Esophagus squamous epithelium (tissue), 5 donors: ENCODE data around the gene C1orf122. TPM values are rescaled to one million over a fixed set of nuclear protein-coding genes. Genes with fewer than 3 reads are reported as not detected.

Experiments used
- DNase-seq: peaks from one replicate; lab custom pipeline; 2025; lab: John Stamatoyannopoulos, UW
- H3K27ac ChIP-seq, 4 donors: fragments of 200-600 bp; sonication (generic); one replicate each; pipeline ENCODE4 v1.5.1; 2016 to 2019; ENCODE audit warnings: mild to moderate bottlenecking in 1 of 4
- H3K27me3 ChIP-seq, 4 donors: fragments of 200-600 bp; sonication (generic); 1 replicate in 3 of 4; 2 replicates in 1 of 4; pipeline versions ENCODE4 v1.5.1 to v1.6.0; 2017 to 2021; ENCODE audit warnings: antibody characterized with exemption in 1 of 4
- H3K36me3 ChIP-seq, 3 donors: fragments of 200-600 bp; sonication (generic); one replicate each; pipeline ENCODE4 v1.5.1; 2016 to 2019
- H3K4me1 ChIP-seq, 3 donors: fragments of 200-600 bp; sonication (generic); one replicate each; pipeline ENCODE4 v1.5.1; 2017 to 2019
- H3K4me3 ChIP-seq, 4 donors: fragments of 200-600 bp; sonication (generic); 1 replicate in 3 of 4; 2 replicates in 1 of 4; pipeline ENCODE4 v1.5.1; 2016 to 2019; ENCODE audit warnings: mild to moderate bottlenecking in 2 of 4, moderate library complexity in 1 of 4
- H3K9me3 ChIP-seq, 3 donors: fragments of 200-600 bp; sonication (generic); one replicate each; pipeline ENCODE4 v1.5.1; 2016 to 2019
- POLR2A ChIP-seq, 4 donors: fragments of 450-650 bp; IDR thresholded peaks; one replicate each; pipeline ENCODE4 v1.6.1; 2017; ENCODE audit warnings: antibody characterized with exemption in 4 of 4, mild to moderate bottlenecking in 4 of 4, moderate library complexity in 3 of 4
- WGBS, 2 donors: methylation state at CpG; one replicate each; pipeline ENCODE4 v1.1.5; 2018; 5-methylcytosine and 5-hydroxymethylcytosine counted together
- intact Hi-C: fragments of 100-400 bp; cut with DNase I; formaldehyde crosslinking; loops from one replicate; pipeline ENCODE4 v1.15.0; 2022
- total RNA-seq, 4 donors: library from RNA; depleted of rRNA; stranded (reverse); fragments of >200 nt; gene quantifications; one replicate each; pipeline ENCODE4 v1.1.0, GENCODE V29; 2016
- TF ChIP-seq, protein P1 (sequence below), 6 experiments: fragments of 450-650 bp in 4 of 6; fragments of 200-600 bp in 2 of 6; sonication (generic) in 2 of 6; IDR thresholded peaks; one replicate each; pipeline ENCODE4 v1.5.1; 2016 to 2019; ENCODE audit warnings: antibody characterized with exemption in 6 of 6, mild to moderate bottlenecking in 4 of 6, moderate library complexity in 4 of 6
- donor health status: DM: yes; HTN: yes; CAD: no.

C1orf122 gene
- total RNA-seq, 4 donors from 2014 or later: 40.9 to 60.2 (median 52.1) TPM

DNA sequence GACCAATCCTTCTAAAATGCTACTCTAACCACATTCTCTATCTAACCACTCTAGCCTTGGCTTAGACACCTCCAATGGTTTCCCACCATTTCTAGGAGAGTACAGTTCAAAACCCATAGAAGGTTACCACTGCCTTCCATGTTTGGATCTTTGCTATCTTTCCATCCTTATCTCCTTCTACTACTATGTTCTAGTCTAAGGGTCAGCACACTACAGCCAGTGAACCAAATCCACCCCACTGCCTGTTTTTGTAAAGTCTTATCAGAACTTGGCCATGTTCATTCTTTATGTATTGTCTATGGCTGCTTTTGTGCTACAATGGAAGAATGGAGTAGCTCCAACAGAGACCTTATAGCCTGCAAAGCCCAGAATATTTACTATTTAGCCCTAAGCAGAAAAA is 45.6 kb downstream of the C1orf122 start:
- Histone ChIP-seq H3K4me1 (peaks cover 11 to 98% (median 41%) of the 10 kb centered on the region in 3 donors), H3K36me3 (peaks cover 0 to 46% (median 0%) of the 10 kb centered on the region in 3 donors), H3K9me3 (no peaks in the 10 kb centered on the region), H3K27me3 (no peaks in the 10 kb centered on the region), H3K4me3 (no peak overlapping the region), H3K27ac (no peak overlapping the region)
- no peak for DNase-seq
- no peak for TF ChIP-seq POLR2A (IDR thresholded peaks at IDR 0.05)
- TF ChIP-seq, protein P1, sequence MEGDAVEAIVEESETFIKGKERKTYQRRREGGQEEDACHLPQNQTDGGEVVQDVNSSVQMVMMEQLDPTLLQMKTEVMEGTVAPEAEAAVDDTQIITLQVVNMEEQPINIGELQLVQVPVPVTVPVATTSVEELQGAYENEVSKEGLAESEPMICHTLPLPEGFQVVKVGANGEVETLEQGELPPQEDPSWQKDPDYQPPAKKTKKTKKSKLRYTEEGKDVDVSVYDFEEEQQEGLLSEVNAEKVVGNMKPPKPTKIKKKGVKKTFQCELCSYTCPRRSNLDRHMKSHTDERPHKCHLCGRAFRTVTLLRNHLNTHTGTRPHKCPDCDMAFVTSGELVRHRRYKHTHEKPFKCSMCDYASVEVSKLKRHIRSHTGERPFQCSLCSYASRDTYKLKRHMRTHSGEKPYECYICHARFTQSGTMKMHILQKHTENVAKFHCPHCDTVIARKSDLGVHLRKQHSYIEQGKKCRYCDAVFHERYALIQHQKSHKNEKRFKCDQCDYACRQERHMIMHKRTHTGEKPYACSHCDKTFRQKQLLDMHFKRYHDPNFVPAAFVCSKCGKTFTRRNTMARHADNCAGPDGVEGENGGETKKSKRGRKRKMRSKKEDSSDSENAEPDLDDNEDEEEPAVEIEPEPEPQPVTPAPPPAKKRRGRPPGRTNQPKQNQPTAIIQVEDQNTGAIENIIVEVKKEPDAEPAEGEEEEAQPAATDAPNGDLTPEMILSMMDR (IDR thresholded peaks at IDR 0.05): no peak
- intact Hi-C loops: no loop called here

DNA sequence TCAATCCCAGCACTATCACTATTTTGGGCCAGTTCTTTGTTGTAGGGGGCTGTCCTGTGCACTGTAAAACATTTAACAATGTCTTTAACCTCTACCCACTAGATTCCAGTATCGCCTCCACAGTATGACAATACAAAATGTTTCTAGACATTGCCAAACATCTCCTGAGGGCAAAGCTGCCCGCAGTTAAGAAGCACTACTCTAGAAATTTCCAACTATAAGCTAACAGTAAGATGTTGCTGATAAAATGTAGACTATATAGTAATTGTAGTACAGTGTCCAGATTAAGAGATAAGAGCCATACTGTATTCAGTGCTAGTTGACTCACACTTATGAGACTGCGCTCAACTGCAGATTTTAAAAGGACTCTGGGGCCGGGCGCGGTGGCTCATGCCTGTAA is 46.8 kb downstream of the C1orf122 start:
- WGBS, 2 donors: 87 to 93% methylated on average over 6 of the region's 6 CpGs
- Histone ChIP-seq H3K27ac (no peak overlapping the region), H3K36me3 (peaks cover 0 to 46% (median 0%) of the 10 kb centered on the region in 3 donors), H3K4me1 (peaks cover 10 to 95% (median 47%) of the 10 kb centered on the region in 3 donors), H3K9me3 (no peaks in the 10 kb centered on the region), H3K4me3 (no peak overlapping the region), H3K27me3 (no peaks in the 10 kb centered on the region)
- DNase-seq: no peak
- no peak for TF ChIP-seq POLR2A (IDR thresholded peaks at IDR 0.05)
- TF ChIP-seq, protein P1 (IDR thresholded peaks at IDR 0.05): no peak
- intact Hi-C loops: no loop called here

Other genes starting within 250 kb of the C1orf122 start
- gene GNL2, start 211.9 kb upstream of the C1orf122 start, total RNA-seq: 10 to 100 TPM; 27.5 to 53.2 (median 37.1) TPM
- gene RSPO1, start 172.9 kb upstream of the C1orf122 start, total RNA-seq: 1 to 10 TPM in 2 of 4 donors, under 1 TPM in 2; 0.49 to 6.1 (median 2.4) TPM
- gene CDCA8, start 115.3 kb upstream of the C1orf122 start, total RNA-seq: 10 to 100 TPM in 1 of 4 donors, 1 to 10 TPM in 3; 3.4 to 15.1 (median 7.5) TPM
- gene EPHA10, start 42.7 kb upstream of the C1orf122 start, total RNA-seq: under 1 TPM in 3 of 4 donors, not detected in 1; 0.19 to 0.49 (median 0.31) TPM
- 1 to 10 TPM; 2.3 to 5.0 (median 3.7) TPM for gene MANEAL, start 13.9 kb upstream of the C1orf122 start, total RNA-seq
- 10 to 100 TPM; 19.9 to 26.0 (median 21.1) TPM for gene YRDC, start 418 bp downstream of the C1orf122 start, total RNA-seq
- gene MTF1, start 51.8 kb downstream of the C1orf122 start, total RNA-seq: 10 to 100 TPM in 2 of 4 donors, 1 to 10 TPM in 2; 6.3 to 13.4 (median 9.9) TPM
- 10 to 100 TPM in 3 of 4 donors, 1 to 10 TPM in 1; 6.2 to 20.4 (median 13.7) TPM for gene INPP5B, start 139.3 kb downstream of the C1orf122 start, total RNA-seq
- 10 to 100 TPM; 33.9 to 49.7 (median 44.4) TPM for gene SF3A3, start 182.2 kb downstream of the C1orf122 start, total RNA-seq
- gene FHL3, start 197.7 kb downstream of the C1orf122 start, total RNA-seq: 10 to 100 TPM in 3 of 4 donors, 1 to 10 TPM in 1; 6.2 to 18.7 (median 12.4) TPM
- gene UTP11, start 204.9 kb downstream of the C1orf122 start, total RNA-seq: 10 to 100 TPM; 38.5 to 71.5 (median 54.5) TPM
- gene POU3F1, start 239.0 kb downstream of the C1orf122 start, total RNA-seq: 1 to 10 TPM; 2.1 to 4.5 (median 2.8) TPM